K562 (cell line): ENCODE measurements around the gene ZNF503. TPM values are rescaled to one million over a fixed set of nuclear protein-coding genes. Genes with fewer than 3 reads are reported as not detected.

Source experiments
- CGGBP1 ChIP-seq: fragments of 250-450 bp; sonication (Bioruptor Pico); IDR thresholded peaks from 2 replicates; pipeline ENCODE4 v1.9.0; 2021; ENCODE audit warnings: mild to moderate bottlenecking
- CREM ChIP-seq: IDR thresholded peaks from 2 replicates; pipeline ENCODE4 v1.6.1; 2014; ENCODE audit warnings: antibody characterized with exemption, low read depth
- CTCFL ChIP-seq: IDR thresholded peaks from 2 replicates; pipeline ENCODE4 v1.6.1; 2011; ENCODE audit warnings: borderline replicate concordance, low read depth, mild to moderate bottlenecking, moderate library complexity, low read length; ENCODE audit not compliant: insufficient read depth, poor library complexity, severe bottlenecking
- HDAC6 ChIP-seq: IDR thresholded peaks from 2 replicates; pipeline ENCODE4 v1.6.1; 2012; ENCODE audit warnings: low read depth, mild to moderate bottlenecking, control low read depth, inconsistent platforms, low read length, moderate library complexity
- HMGN3 ChIP-seq: IDR thresholded peaks from 2 replicates; pipeline ENCODE4 v1.6.1; 2011; ENCODE audit warnings: borderline replicate concordance, low read depth, mild to moderate bottlenecking, mixed read lengths, low read length; ENCODE audit not compliant: insufficient read length; ENCODE audit errors: extremely low read depth
- ID3 ChIP-seq, 2 experiments: fragments of 250-450 bp in 1 of 2; fragments of 450-650 bp in 1 of 2; sonication (Bioruptor Pico) in 1 of 2; IDR thresholded peaks; 2 replicates each; pipeline versions ENCODE4 v1.6.1 to v1.8.0; 2016 to 2021; ENCODE audit warnings: mild to moderate bottlenecking in 2 of 2, moderate library complexity in 2 of 2, missing compliant biosample characterization in 1 of 2, missing genetic modification characterization in 1 of 2
- KDM2B ChIP-seq: fragments of 250-450 bp; sonication (Bioruptor Pico); IDR thresholded peaks from 2 replicates; pipeline ENCODE4 v1.8.0; 2021; ENCODE audit warnings: mild to moderate bottlenecking, moderate library complexity
- KDM4B ChIP-seq, 2 experiments: fragments of 450-650 bp in 1 of 2; sonication (generic) in 1 of 2; IDR thresholded peaks; 2 replicates each; pipeline ENCODE4 v1.6.1; 2016 to 2017; ENCODE audit warnings: borderline replicate concordance in 2 of 2, antibody characterized with exemption in 1 of 2, low read depth in 1 of 2, mild to moderate bottlenecking in 1 of 2
- MECOM ChIP-seq: fragments of 250-450 bp; sonication (Bioruptor Pico); IDR thresholded peaks from 2 replicates; pipeline ENCODE4 v1.8.0; 2022; ENCODE audit warnings: inconsistent platforms
- NONO ChIP-seq, 2 experiments: fragments of 200-400 bp in 1 of 2; fragments of 450-650 bp in 1 of 2; formaldehyde crosslinking in 1 of 2; IDR thresholded peaks; 2 replicates each; pipeline ENCODE4 v1.6.1; 2017; ENCODE audit warnings: low read depth in 2 of 2, mild to moderate bottlenecking in 2 of 2, moderate library complexity in 2 of 2, low read length in 1 of 2
- RBM39 ChIP-seq: fragments of 200-400 bp; formaldehyde crosslinking; optimal IDR thresholded peaks from 2 replicates; pipeline ENCODE3; 2018; ENCODE audit warnings: low read depth, low read length
- TFAP4 ChIP-seq: sonication (generic); formaldehyde crosslinking; IDR thresholded peaks from 2 replicates; pipeline ENCODE4 v1.8.0; 2022; ENCODE audit warnings: missing genetic modification reagents, mild to moderate bottlenecking, moderate library complexity, borderline replicate concordance
- XRCC3 ChIP-seq: fragments of 450-650 bp; IDR thresholded peaks from 2 replicates; pipeline ENCODE4 v1.6.1; 2017; ENCODE audit warnings: mild to moderate bottlenecking, moderate library complexity
- ZNF280A ChIP-seq: fragments of 450-650 bp; IDR thresholded peaks from 2 replicates; pipeline ENCODE4 v1.6.1; 2018; ENCODE audit warnings: mild to moderate bottlenecking, low read depth; ENCODE audit not compliant: partially characterized antibody
- ZNF3 ChIP-seq: fragments of 250-450 bp; sonication (Bioruptor Pico); IDR thresholded peaks from 2 replicates; pipeline ENCODE4 v1.5.0; 2021; ENCODE audit warnings: mild to moderate bottlenecking, moderate library complexity
- polyA plus RNA-seq, 8 experiments: library from polyadenylated mRNA; depleted of rRNA in 4 of 8; stranded (reverse) in 5 of 8; unstranded in 3 of 8; fragments of >200 nt; fragmentation: Nextera tagmentation in 2 of 8; fragmentation: Illumina TruSeq in 1 of 8; extraction: Ambion mirVana in 2 of 8; extraction: Trizol in 1 of 8; gene quantifications; 2 replicates each; pipeline versions ENCODE4 v1.2.1 to v1.2.3, GENCODE V29; 2011 to 2014; ENCODE audit warnings: inconsistent platforms in 1 of 8, missing spikeins in 1 of 8
- total RNA-seq, 7 experiments: library from RNA; depleted of rRNA in 6 of 7; stranded (reverse); fragments of >200 nt in 6 of 7; fragmentation: Illumina TruSeq in 2 of 7; extraction: Trizol in 2 of 7; gene quantifications; 2 replicates each; pipeline versions ENCODE4 v1.2.1 to v1.2.3, GENCODE V29; 2011 to 2021; ENCODE audit warnings: low replicate concordance in 1 of 7
- TF ChIP-seq, protein P1 (sequence below), 2 experiments: IDR thresholded peaks; 2 replicates each; pipeline ENCODE4 v1.6.1; 2011; ENCODE audit warnings: borderline replicate concordance in 1 of 2, control low read depth in 1 of 2, low read depth in 1 of 2, low read length in 1 of 2, mild to moderate bottlenecking in 1 of 2, mixed read lengths in 1 of 2, moderate library complexity in 1 of 2; ENCODE audit not compliant: insufficient read depth in 1 of 2, insufficient read length in 1 of 2, poor library complexity in 1 of 2, severe bottlenecking in 1 of 2; ENCODE audit errors: extremely low read depth in 1 of 2
- TF ChIP-seq, protein P2 (sequence below): fragments of 250-450 bp; sonication (Bioruptor Pico); IDR thresholded peaks from 2 replicates; pipeline ENCODE4 v1.6.1; 2021; ENCODE audit warnings: mild to moderate bottlenecking

ZNF503 gene
- total and polyA plus RNA-seq, 9 of the 15 experiments (the other 6 are each of a cell fraction or from before 2014, with no cell fraction given) = not detected

DNA sequence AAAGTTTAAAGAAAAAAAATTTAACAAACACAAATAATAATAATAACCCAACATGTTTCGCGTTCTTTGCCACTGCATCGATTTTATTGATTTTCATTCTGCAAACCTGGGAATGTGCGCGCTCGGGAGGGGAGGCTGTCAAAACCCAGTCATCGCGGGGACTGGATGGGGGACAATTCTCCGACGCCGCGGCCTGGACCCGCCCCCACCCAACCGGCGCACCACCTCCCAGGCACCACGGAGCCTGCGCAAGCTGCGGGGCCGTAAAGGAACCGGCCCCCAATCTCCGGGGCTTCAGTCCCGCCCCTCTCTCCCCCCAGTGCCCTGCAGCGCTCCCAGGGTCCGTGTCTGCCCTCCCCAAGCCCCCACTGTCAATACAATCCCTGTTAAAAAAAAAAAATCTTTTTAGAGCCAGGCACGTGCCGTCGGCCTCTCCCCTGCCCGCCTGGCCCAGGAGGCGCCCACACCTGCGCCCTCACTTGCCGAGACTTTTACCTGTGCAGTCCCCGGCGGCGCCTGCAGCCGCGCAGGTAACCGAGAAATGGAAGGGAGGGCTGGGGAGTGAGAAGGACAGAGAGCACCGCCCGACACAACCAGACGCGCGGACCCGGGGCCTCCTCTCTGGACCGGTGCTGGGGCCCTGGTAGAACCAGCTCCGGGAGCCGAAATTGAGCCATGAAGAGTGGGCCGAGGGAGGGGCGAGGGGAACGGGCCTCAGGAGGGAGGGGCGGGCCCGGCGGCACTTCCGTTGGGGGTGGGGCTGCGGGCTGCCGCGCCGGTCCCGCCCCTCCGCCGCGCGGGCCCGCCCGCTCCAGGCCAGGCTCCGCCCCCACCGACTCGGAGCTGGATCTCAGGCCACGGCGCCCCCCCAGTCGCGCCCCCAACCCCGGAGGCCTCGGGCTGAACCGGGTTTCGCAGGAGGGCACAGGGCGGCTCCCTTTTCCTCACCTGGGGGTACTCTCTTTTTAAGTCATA lies 7.6 kb upstream of the ZNF503 start (continued):
- TF ChIP-seq TFAP4 (CRISPR knock-in tag) (no peak), ZNF3 (CRISPR knock-in tag) (no peak), ID3 (CRISPR knock-in tag; IDR thresholded peaks at IDR 0.05) (no peak), ID3 (tag; IDR thresholded peaks at IDR 0.05) (no peak), KDM4B (IDR thresholded peaks at IDR 0.05; ENCODE audit: borderline replicate concordance in 2 of 2, low read depth in 1 of 2) (0 out of 4 replicates have a peak, but pooled peaks of 1 of the 2 experiments have one; percentile 33), HDAC6 (no peak), CTCFL (no peak), CREM (no peak; the same call in 1 of the 2 replicates), CGGBP1 (CRISPR knock-in tag) (no peak), HMGN3 (peak; percentile 64), KDM2B (CRISPR knock-in tag) (peak; percentile 57; the same call in 1 of the 2 replicates), MECOM (CRISPR knock-in tag) (no peak), NONO (IDR thresholded peaks at IDR 0.05; ENCODE audit: low read depth in 2 of 2, low read length in 1 of 2) (no peak), RBM39 (no peak), XRCC3 (no peak), ZNF280A (no peak)
- TF ChIP-seq, protein P1, sequence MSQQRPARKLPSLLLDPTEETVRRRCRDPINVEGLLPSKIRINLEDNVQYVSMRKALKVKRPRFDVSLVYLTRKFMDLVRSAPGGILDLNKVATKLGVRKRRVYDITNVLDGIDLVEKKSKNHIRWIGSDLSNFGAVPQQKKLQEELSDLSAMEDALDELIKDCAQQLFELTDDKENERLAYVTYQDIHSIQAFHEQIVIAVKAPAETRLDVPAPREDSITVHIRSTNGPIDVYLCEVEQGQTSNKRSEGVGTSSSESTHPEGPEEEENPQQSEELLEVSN (IDR thresholded peaks at IDR 0.05; ENCODE audit: borderline replicate concordance in 1 of 2, extremely low read depth in 1 of 2, insufficient read depth in 1 of 2, insufficient read length in 1 of 2, low read depth in 1 of 2, low read length in 1 of 2, poor library complexity in 1 of 2, severe bottlenecking in 1 of 2) = peak in 1 of 2 experiments; percentile 8
- TF ChIP-seq, protein P2, sequence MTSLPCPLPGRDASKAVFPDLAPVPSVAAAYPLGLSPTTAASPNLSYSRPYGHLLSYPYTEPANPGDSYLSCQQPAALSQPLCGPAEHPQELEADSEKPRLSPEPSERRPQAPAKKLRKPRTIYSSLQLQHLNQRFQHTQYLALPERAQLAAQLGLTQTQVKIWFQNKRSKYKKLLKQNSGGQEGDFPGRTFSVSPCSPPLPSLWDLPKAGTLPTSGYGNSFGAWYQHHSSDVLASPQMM (CRISPR knock-in tag) = no peak
